ENCODE results near the gene KRTAP4-7. TPM values are rescaled to one million over a fixed set of nuclear protein-coding genes. Genes with fewer than 3 reads are reported as not detected.
"Not testable (repeated sequence)": the region's sequence is repeated elsewhere in the genome, so short reads cannot be mapped to it uniquely, and the experiment has no call there.

KRTAP4-7 gene
- total and polyA plus RNA-seq, 7 experiments from 2014 or later: not detected

GRCh38 chr17:41058741-41059140 lies 25.2 kb upstream of the KRTAP4-7 start:
- H3K27ac Mint-ChIP-seq: no peak overlapping the region
- H3K4me1 Mint-ChIP-seq: no peaks in the 10 kb centered on the region
- DNase-seq (no peak), ATAC-seq (no peak)
- H3K4me3 ChIP-seq (ENCODE audit: low read length): no peak overlapping the region
- H3K9me3 Mint-ChIP-seq: peaks cover 0 to 8% (median 0%) of the 10 kb centered on the region in 11 donors
- no peaks in the 10 kb centered on the region for H3K27me3 ChIP-seq (ENCODE audit: control insufficient read depth in 2 of 2, insufficient read depth in 2 of 2, low read length in 2 of 2)
- H3K4me3 Mint-ChIP-seq: no peak overlapping the region
- H3K36me3 ChIP-seq (ENCODE audit: control insufficient read depth in 2 of 3, insufficient read depth in 3 of 3, low read length in 3 of 3): no peaks in the 10 kb centered on the region
- POLR2A ChIA-PET: no interaction called here
- intact Hi-C loops (cut with micrococcal nuclease): no loop called here
- no peak overlapping the region for H3K27ac ChIP-seq (ENCODE audit: low read depth, low read length)
- peaks cover 26 to 54% (median 42%) of the 10 kb centered on the region in 5 donors for H3K27me3 Mint-ChIP-seq
- peaks cover 0 to 3% (median 0%) of the 10 kb centered on the region in 5 donors for H3K36me3 Mint-ChIP-seq
- CTCF ChIA-PET: interaction anchor here (0.5 kb wide), 1 partner anchor 491 kb away, joined by 3 read pairs; no protein-coding TSS in a partner anchor
- no peaks in the 10 kb centered on the region for H3K4me1 ChIP-seq (ENCODE audit: control insufficient read depth in 2 of 2, insufficient read depth in 2 of 2, low read length in 2 of 2)
- no peaks in the 10 kb centered on the region for H3K9me3 ChIP-seq (ENCODE audit: control insufficient read depth in 2 of 3, low read length in 3 of 3)

GRCh38 chr17:41059276-41060051 lies 24.5 kb upstream of the KRTAP4-7 start:
- H3K36me3 ChIP-seq (ENCODE audit: control insufficient read depth in 2 of 3, insufficient read depth in 3 of 3, low read length in 3 of 3); H3K27me3 ChIP-seq (ENCODE audit: control insufficient read depth in 2 of 2, insufficient read depth in 2 of 2, low read length in 2 of 2); ATAC-seq; H3K27ac ChIP-seq (ENCODE audit: low read depth, low read length); DNase-seq; intact Hi-C loops (cut with micrococcal nuclease); H3K36me3 Mint-ChIP-seq; H3K4me3 Mint-ChIP-seq; H3K27ac Mint-ChIP-seq; H3K9me3 Mint-ChIP-seq; H3K4me1 Mint-ChIP-seq; H3K4me1 ChIP-seq (ENCODE audit: control insufficient read depth in 2 of 2, insufficient read depth in 2 of 2, low read length in 2 of 2); POLR2A ChIA-PET; H3K4me3 ChIP-seq (ENCODE audit: low read length); H3K9me3 ChIP-seq (ENCODE audit: control insufficient read depth in 2 of 3, low read length in 3 of 3): not testable (repeated sequence)
- H3K27me3 Mint-ChIP-seq: peaks cover 26 to 59% (median 42%) of the 10 kb centered on the region in 5 donors
- CTCF ChIA-PET: interaction anchor here (0.5 kb wide), 1 partner anchor 490 kb away, joined by 3 read pairs; no protein-coding TSS in a partner anchor

- Histone ChIP-seq H3K9me3 (ENCODE audit: control insufficient read depth in 2 of 3, low read length in 3 of 3) (no peaks in the 10 kb centered on the region), H3K4me3 (ENCODE audit: low read length) (no peak within 1 kb of the TSS), H3K4me1 (ENCODE audit: control insufficient read depth in 2 of 2, insufficient read depth in 2 of 2, low read length in 2 of 2) (no peaks in the 10 kb centered on the region), H3K36me3 (ENCODE audit: control insufficient read depth in 2 of 3, insufficient read depth in 3 of 3, low read length in 3 of 3) (no peaks in the 10 kb centered on the region), H3K27ac (ENCODE audit: low read depth, low read length) (no peak within 1 kb of the TSS), H3K27me3 (ENCODE audit: control insufficient read depth in 2 of 2, insufficient read depth in 2 of 2, low read length in 2 of 2) (no peaks in the 10 kb centered on the region)
- ATAC-seq (no peak), DNase-seq (no peak)
- ChIA-PET POLR2A (no interaction called here), CTCF (no interaction called here)
- Mint-ChIP-seq H3K9me3 (peaks cover 0 to 8% (median 0%) of the 10 kb centered on the region in 11 donors), H3K36me3 (peaks cover 0 to 3% (median 0%) of the 10 kb centered on the region in 5 donors), H3K27ac (no peak within 1 kb of the TSS), H3K4me3 (no peak within 1 kb of the TSS), H3K4me1 (no peaks in the 10 kb centered on the region), H3K27me3 (peaks cover 26 to 62% (median 42%) of the 10 kb centered on the region in 5 donors)
- intact Hi-C loops (cut with micrococcal nuclease): no loop called here
Observed at GRCh38 chr17:41060052-41060604, 23.8 kb upstream of the KRTAP4-7 start, which contains the start of gene KRTAP2-3. KRTAP2-3 (minus strand) TSS chr17:41060114; CDS start chr17:41060050, 64 bp downstream.

GRCh38 chr17:41061964-41062363 lies 22.0 kb upstream of the KRTAP4-7 start:
- POLR2A ChIA-PET: interaction anchor here (0.6 kb wide), 1 partner anchor 446 kb away, joined by 3 read pairs; no protein-coding TSS in a partner anchor
- H3K9me3 ChIP-seq (ENCODE audit: control insufficient read depth in 2 of 3, low read length in 3 of 3): no peaks in the 10 kb centered on the region
- no peak overlapping the region for H3K4me3 ChIP-seq (ENCODE audit: low read length)
- H3K36me3 ChIP-seq (ENCODE audit: control insufficient read depth in 2 of 3, insufficient read depth in 3 of 3, low read length in 3 of 3): no peaks in the 10 kb centered on the region
- Mint-ChIP-seq H3K4me3 (no peak overlapping the region), H3K4me1 (no peaks in the 10 kb centered on the region), H3K9me3 (peaks cover 0 to 8% (median 0%) of the 10 kb centered on the region in 11 donors), H3K36me3 (peaks cover 0 to 3% (median 0%) of the 10 kb centered on the region in 5 donors), H3K27ac (no peak overlapping the region), H3K27me3 (peaks cover 26 to 59% (median 35%) of the 10 kb centered on the region in 5 donors)
- no peaks in the 10 kb centered on the region for H3K4me1 ChIP-seq (ENCODE audit: control insufficient read depth in 2 of 2, insufficient read depth in 2 of 2, low read length in 2 of 2)
- DNase-seq (no peak), ATAC-seq (no peak)
- no peaks in the 10 kb centered on the region for H3K27me3 ChIP-seq (ENCODE audit: control insufficient read depth in 2 of 2, insufficient read depth in 2 of 2, low read length in 2 of 2)
- CTCF ChIA-PET: no interaction called here
- intact Hi-C loops (cut with micrococcal nuclease): no loop called here
- H3K27ac ChIP-seq (ENCODE audit: low read depth, low read length): no peak overlapping the region

GRCh38 chr17:41063449-41063848 lies 20.5 kb upstream of the KRTAP4-7 start:
- no peaks in the 10 kb centered on the region for H3K9me3 ChIP-seq (ENCODE audit: control insufficient read depth in 2 of 3, low read length in 3 of 3)
- H3K4me1 Mint-ChIP-seq: peaks cover 0 to 1% (median 0%) of the 10 kb centered on the region in 7 donors

GRCh38 chr17:41064301-41064700 lies 19.6 kb upstream of the KRTAP4-7 start:
- Histone ChIP-seq H3K27ac (ENCODE audit: low read depth, low read length) (no peak overlapping the region), H3K4me1 (ENCODE audit: control insufficient read depth in 2 of 2, insufficient read depth in 2 of 2, low read length in 2 of 2) (no peaks in the 10 kb centered on the region), H3K36me3 (ENCODE audit: control insufficient read depth in 2 of 3, insufficient read depth in 3 of 3, low read length in 3 of 3) (no peaks in the 10 kb centered on the region), H3K27me3 (ENCODE audit: control insufficient read depth in 2 of 2, insufficient read depth in 2 of 2, low read length in 2 of 2) (no peaks in the 10 kb centered on the region), H3K4me3 (ENCODE audit: low read length) (no peak overlapping the region), H3K9me3 (ENCODE audit: control insufficient read depth in 2 of 3, low read length in 3 of 3) (no peaks in the 10 kb centered on the region)
- H3K4me3 Mint-ChIP-seq: no peak overlapping the region
- no peak for ATAC-seq
- DNase-seq: no peak
- ChIA-PET POLR2A (no interaction called here), CTCF (no interaction called here)
- H3K36me3 Mint-ChIP-seq: no peaks in the 10 kb centered on the region
- peaks cover 15 to 40% (median 23%) of the 10 kb centered on the region in 5 donors for H3K27me3 Mint-ChIP-seq
- peaks cover 0 to 3% (median 0%) of the 10 kb centered on the region in 7 donors for H3K4me1 Mint-ChIP-seq
- intact Hi-C loops (cut with micrococcal nuclease): no loop called here
- no peaks in the 10 kb centered on the region for H3K9me3 Mint-ChIP-seq
- no peak overlapping the region for H3K27ac Mint-ChIP-seq

More at GRCh38 chr17:41063449-41063848, 20.5 kb upstream of the KRTAP4-7 start:
- Mint-ChIP-seq H3K27me3 (peaks cover 24 to 48% (median 32%) of the 10 kb centered on the region in 5 donors), H3K9me3 (no peaks in the 10 kb centered on the region), H3K27ac (no peak overlapping the region), H3K36me3 (no peaks in the 10 kb centered on the region), H3K4me3 (no peak overlapping the region)
- no peak overlapping the region for H3K27ac ChIP-seq (ENCODE audit: low read depth, low read length)
- H3K27me3 ChIP-seq (ENCODE audit: control insufficient read depth in 2 of 2, insufficient read depth in 2 of 2, low read length in 2 of 2): no peaks in the 10 kb centered on the region
- ChIA-PET POLR2A (no interaction called here), CTCF (no interaction called here)
- H3K4me1 ChIP-seq (ENCODE audit: control insufficient read depth in 2 of 2, insufficient read depth in 2 of 2, low read length in 2 of 2): no peaks in the 10 kb centered on the region
- intact Hi-C loops (cut with micrococcal nuclease): no loop called here
- DNase-seq: no peak
- no peak for ATAC-seq
- no peak overlapping the region for H3K4me3 ChIP-seq (ENCODE audit: low read length)
- H3K36me3 ChIP-seq (ENCODE audit: control insufficient read depth in 2 of 3, insufficient read depth in 3 of 3, low read length in 3 of 3): no peaks in the 10 kb centered on the region
